Activated T-cell treated with anti-CD3 and anti-CD28 coated beads, Interleukin-2, amount 50 U/mL, for 1 hour (primary cell): ENCODE measurements around the gene ASCC2.

Source experiments
- DNase-seq: peaks from one replicate; pipeline ENCODE4 v3.0.0-alpha.2; 2020

Gene ASCC2

GRCh38 chr22:29753808-29754657 is 84.0 kb downstream of the ASCC2 start:
- DNase-seq = no peak

- DNase-seq = no peak
These were observed 86.4 kb downstream of the ASCC2 start for GRCh38 chr22:29751669-29752068.

DNA sequence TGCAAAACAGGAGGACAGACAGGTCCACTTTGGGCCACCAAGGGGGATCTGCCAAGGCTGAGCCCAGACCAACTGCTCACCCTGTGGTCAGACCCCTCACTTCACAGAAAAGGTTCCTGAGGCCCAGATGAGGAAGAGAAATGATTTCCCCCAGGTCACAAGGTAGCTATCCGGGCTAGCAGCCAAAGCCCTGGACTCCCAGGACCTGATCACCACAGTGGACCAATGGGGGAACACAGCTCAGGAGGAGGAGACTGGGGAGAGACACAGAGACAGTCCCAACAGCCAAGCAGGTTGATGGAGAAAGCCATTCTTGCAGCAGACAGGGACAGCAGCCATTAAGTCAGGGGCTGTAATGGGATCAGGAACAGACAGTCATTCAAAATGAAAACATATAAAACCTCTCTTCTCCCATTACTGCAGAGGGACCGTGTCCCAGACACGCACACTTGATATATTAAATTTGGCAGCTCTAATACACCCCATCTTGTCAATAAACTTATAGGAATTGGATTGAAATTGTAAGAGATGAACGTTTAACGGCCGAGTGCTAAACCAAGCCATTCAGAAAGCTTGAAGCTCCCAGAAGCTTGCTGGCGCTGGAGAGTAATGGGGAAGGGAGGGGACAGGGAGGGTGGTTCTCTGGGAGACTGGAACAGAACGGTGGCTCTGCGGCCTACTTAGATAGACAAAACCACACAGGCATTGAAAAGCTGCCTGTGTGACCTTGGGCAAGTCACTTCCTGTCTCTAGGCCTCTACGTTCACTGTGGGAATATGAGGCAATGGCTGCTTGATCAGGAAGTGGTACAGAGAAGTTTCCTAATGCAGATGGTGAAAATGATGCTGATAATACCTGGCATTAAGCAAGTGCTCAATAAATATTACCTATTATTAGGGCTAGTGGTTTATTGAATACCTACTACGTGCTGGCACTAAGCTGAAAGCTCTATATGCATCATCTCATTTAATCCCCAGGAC is 87.2 kb downstream of the ASCC2 start:
- DNase-seq = no peak

DNA sequence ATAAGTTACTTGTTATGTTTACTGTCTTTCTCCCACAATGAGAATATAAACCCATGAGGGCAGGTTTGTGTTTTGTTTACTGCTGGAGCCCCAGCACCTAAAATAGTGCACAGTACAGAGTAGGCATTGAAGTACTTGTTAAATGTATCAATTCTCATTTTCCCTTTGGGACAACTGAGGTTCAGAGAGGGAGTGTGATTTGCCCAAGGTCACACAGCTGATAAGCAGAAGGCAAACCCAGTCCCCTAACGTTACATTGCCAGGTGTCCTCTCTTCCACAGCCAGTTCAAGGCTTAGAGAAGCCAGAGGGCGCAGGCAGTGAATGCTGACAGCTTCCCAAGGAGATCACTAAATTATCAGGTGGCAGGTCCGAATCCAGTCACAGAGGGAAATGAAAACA is 88.0 kb downstream of the ASCC2 start:
- DNase-seq = no peak

GRCh38 chr22:29748248-29748893 is 89.7 kb downstream of the ASCC2 start:
- no peak for DNase-seq

- DNase-seq = no peak
These were observed 90.2 kb downstream of the ASCC2 start for GRCh38 chr22:29747832-29748231.

- no peak for DNase-seq
These were observed 93.2 kb downstream of the ASCC2 start for GRCh38 chr22:29744902-29745301.

GRCh38 chr22:29742326-29742725 is 95.7 kb downstream of the ASCC2 start:
- no peak for DNase-seq

- DNase-seq = no peak
These were observed 96.1 kb downstream of the ASCC2 start for GRCh38 chr22:29741926-29742325.

- no peak for DNase-seq
These were observed 97.9 kb downstream of the ASCC2 start for GRCh38 chr22:29740216-29740615.

GRCh38 chr22:29739346-29739875 is 98.7 kb downstream of the ASCC2 start:
- DNase-seq = no peak
